ENCODE measurements around the gene UMPS.

The UMPS gene

GRCh38 chr3:124695369-124695768 lies 34.9 kb upstream of the UMPS start:
- Histone ChIP-seq H3K36me3 (ENCODE audit: control insufficient read depth in 2 of 2, insufficient read depth in 2 of 2, low read length in 2 of 2) (no peaks in the 10 kb centered on the region), H3K4me1 (ENCODE audit: control insufficient read depth in 2 of 2, insufficient read depth in 2 of 2, low read length in 2 of 2) (peaks cover 0 to 3% of the 10 kb centered on the region in 2 donors), H3K9ac (ENCODE audit: low read depth in 1 of 2, low read length in 2 of 2) (no peak overlapping the region), H3K27me3 (ENCODE audit: control insufficient read depth in 2 of 2, insufficient read depth in 2 of 2, low read length in 2 of 2) (no peaks in the 10 kb centered on the region), H3K27ac (ENCODE audit: low read depth in 2 of 2, low read length in 2 of 2) (no peak overlapping the region), H3K4me3 (ENCODE audit: low read length in 2 of 2) (no peak overlapping the region), H3K9me3 (ENCODE audit: control insufficient read depth in 2 of 2, low read length in 2 of 2) (no peaks in the 10 kb centered on the region)

- Histone ChIP-seq H3K27ac (ENCODE audit: low read depth in 2 of 2, low read length in 2 of 2) (no peak overlapping the region), H3K4me3 (ENCODE audit: low read length in 2 of 2) (no peak overlapping the region), H3K36me3 (ENCODE audit: control insufficient read depth in 2 of 2, insufficient read depth in 2 of 2, low read length in 2 of 2) (no peaks in the 10 kb centered on the region), H3K4me1 (ENCODE audit: control insufficient read depth in 2 of 2, insufficient read depth in 2 of 2, low read length in 2 of 2) (peaks cover 0 to 3% of the 10 kb centered on the region in 2 donors), H3K27me3 (ENCODE audit: control insufficient read depth in 2 of 2, insufficient read depth in 2 of 2, low read length in 2 of 2) (no peaks in the 10 kb centered on the region), H3K9me3 (ENCODE audit: control insufficient read depth in 2 of 2, low read length in 2 of 2) (no peaks in the 10 kb centered on the region), H3K9ac (ENCODE audit: low read depth in 1 of 2, low read length in 2 of 2) (no peak overlapping the region)
These were observed 34.2 kb upstream of the UMPS start for GRCh38 chr3:124696006-124696405.

- no peaks in the 10 kb centered on the region for H3K27me3 ChIP-seq (ENCODE audit: control insufficient read depth in 2 of 2, insufficient read depth in 2 of 2, low read length in 2 of 2)
- H3K4me1 ChIP-seq (ENCODE audit: control insufficient read depth in 2 of 2, insufficient read depth in 2 of 2, low read length in 2 of 2) = peaks cover 0 to 3% of the 10 kb centered on the region in 2 donors
- H3K27ac ChIP-seq (ENCODE audit: low read depth in 2 of 2, low read length in 2 of 2) = no peak overlapping the region
- no peak overlapping the region for H3K9ac ChIP-seq (ENCODE audit: low read depth in 1 of 2, low read length in 2 of 2)
- no peaks in the 10 kb centered on the region for H3K36me3 ChIP-seq (ENCODE audit: control insufficient read depth in 2 of 2, insufficient read depth in 2 of 2, low read length in 2 of 2)
- H3K9me3 ChIP-seq (ENCODE audit: control insufficient read depth in 2 of 2, low read length in 2 of 2) = no peaks in the 10 kb centered on the region
- no peak overlapping the region for H3K4me3 ChIP-seq (ENCODE audit: low read length in 2 of 2)
These were observed 33.0 kb upstream of the UMPS start for GRCh38 chr3:124697302-124697701.

- Histone ChIP-seq H3K9me3 (ENCODE audit: control insufficient read depth in 2 of 2, low read length in 2 of 2) (no peaks in the 10 kb centered on the region), H3K27ac (ENCODE audit: low read depth in 2 of 2, low read length in 2 of 2) (no peak overlapping the region), H3K27me3 (ENCODE audit: control insufficient read depth in 2 of 2, insufficient read depth in 2 of 2, low read length in 2 of 2) (no peaks in the 10 kb centered on the region), H3K9ac (ENCODE audit: low read depth in 1 of 2, low read length in 2 of 2) (no peak overlapping the region), H3K4me1 (ENCODE audit: control insufficient read depth in 2 of 2, insufficient read depth in 2 of 2, low read length in 2 of 2) (peaks cover 0 to 3% of the 10 kb centered on the region in 2 donors), H3K36me3 (ENCODE audit: control insufficient read depth in 2 of 2, insufficient read depth in 2 of 2, low read length in 2 of 2) (no peaks in the 10 kb centered on the region), H3K4me3 (ENCODE audit: low read length in 2 of 2) (no peak overlapping the region)
These were observed 32.1 kb upstream of the UMPS start for GRCh38 chr3:124698030-124698770.

DNA sequence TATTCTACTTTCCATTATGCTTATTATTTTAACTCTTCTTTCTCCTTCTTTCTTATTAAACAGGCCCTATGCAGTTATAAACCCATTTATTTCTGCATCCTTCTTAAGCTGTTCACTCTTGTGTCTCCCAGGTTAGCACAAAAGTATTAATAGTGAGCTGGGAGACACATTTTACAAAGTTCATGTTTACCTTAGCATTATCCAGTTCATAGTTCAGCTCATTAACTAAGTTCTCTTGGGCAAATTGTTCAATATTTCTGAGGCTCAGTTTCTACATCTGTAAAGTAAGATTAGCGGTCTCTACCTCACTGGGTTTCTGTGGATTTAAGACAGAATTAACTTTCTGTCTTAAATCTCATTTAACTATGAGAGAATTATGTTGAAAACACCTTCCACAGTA lies 31.2 kb upstream of the UMPS start:
- Histone ChIP-seq H3K9ac (ENCODE audit: low read depth in 1 of 2, low read length in 2 of 2) (no peak overlapping the region), H3K27me3 (ENCODE audit: control insufficient read depth in 2 of 2, insufficient read depth in 2 of 2, low read length in 2 of 2) (no peaks in the 10 kb centered on the region), H3K9me3 (ENCODE audit: control insufficient read depth in 2 of 2, low read length in 2 of 2) (no peaks in the 10 kb centered on the region), H3K4me1 (ENCODE audit: control insufficient read depth in 2 of 2, insufficient read depth in 2 of 2, low read length in 2 of 2) (peaks cover 0 to 3% of the 10 kb centered on the region in 2 donors), H3K36me3 (ENCODE audit: control insufficient read depth in 2 of 2, insufficient read depth in 2 of 2, low read length in 2 of 2) (no peaks in the 10 kb centered on the region), H3K4me3 (ENCODE audit: low read length in 2 of 2) (no peak overlapping the region), H3K27ac (ENCODE audit: low read depth in 2 of 2, low read length in 2 of 2) (no peak overlapping the region)

DNA sequence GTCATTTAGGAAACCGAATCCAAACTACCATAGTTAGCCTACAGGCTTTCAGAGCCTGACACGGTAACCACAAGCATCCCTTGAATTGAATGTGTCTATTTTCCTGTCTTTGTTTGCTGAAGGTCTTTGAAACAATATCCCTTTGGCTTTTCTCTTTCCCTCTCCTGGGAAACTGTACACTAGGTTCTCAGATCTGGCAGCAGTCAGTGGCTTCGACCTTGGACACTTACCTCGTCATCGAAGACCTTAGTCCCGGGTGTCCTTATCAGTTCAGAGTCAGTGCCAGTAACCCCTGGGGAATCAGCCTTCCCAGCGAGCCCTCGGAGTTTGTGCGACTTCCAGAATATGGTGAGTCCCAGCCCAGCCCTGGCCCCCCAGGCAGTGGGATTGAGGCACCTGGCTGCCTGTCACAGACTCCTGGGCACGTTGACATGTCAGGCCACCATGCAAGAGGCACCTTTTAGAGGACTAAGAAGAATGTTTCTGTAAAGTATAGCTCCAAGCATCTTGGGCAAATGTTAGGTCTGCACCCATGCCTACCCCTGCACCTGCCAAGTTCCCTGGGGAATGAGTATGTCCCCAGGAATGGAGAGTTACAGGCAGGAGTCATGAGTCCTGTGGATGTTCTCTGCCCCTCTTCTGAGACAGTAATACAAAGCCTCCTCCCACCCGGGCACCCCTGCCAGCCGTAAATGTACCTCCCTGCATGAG lies 30.4 kb upstream of the UMPS start:
- Histone ChIP-seq H3K36me3 (ENCODE audit: control insufficient read depth in 2 of 2, insufficient read depth in 2 of 2, low read length in 2 of 2) (no peaks in the 10 kb centered on the region), H3K4me1 (ENCODE audit: control insufficient read depth in 2 of 2, insufficient read depth in 2 of 2, low read length in 2 of 2) (peaks cover 0 to 3% of the 10 kb centered on the region in 2 donors), H3K27me3 (ENCODE audit: control insufficient read depth in 2 of 2, insufficient read depth in 2 of 2, low read length in 2 of 2) (no peaks in the 10 kb centered on the region), H3K27ac (ENCODE audit: low read depth in 2 of 2, low read length in 2 of 2) (no peak overlapping the region), H3K4me3 (ENCODE audit: low read length in 2 of 2) (no peak overlapping the region), H3K9me3 (ENCODE audit: control insufficient read depth in 2 of 2, low read length in 2 of 2) (no peaks in the 10 kb centered on the region), H3K9ac (ENCODE audit: low read depth in 1 of 2, low read length in 2 of 2) (no peak overlapping the region)

DNA sequence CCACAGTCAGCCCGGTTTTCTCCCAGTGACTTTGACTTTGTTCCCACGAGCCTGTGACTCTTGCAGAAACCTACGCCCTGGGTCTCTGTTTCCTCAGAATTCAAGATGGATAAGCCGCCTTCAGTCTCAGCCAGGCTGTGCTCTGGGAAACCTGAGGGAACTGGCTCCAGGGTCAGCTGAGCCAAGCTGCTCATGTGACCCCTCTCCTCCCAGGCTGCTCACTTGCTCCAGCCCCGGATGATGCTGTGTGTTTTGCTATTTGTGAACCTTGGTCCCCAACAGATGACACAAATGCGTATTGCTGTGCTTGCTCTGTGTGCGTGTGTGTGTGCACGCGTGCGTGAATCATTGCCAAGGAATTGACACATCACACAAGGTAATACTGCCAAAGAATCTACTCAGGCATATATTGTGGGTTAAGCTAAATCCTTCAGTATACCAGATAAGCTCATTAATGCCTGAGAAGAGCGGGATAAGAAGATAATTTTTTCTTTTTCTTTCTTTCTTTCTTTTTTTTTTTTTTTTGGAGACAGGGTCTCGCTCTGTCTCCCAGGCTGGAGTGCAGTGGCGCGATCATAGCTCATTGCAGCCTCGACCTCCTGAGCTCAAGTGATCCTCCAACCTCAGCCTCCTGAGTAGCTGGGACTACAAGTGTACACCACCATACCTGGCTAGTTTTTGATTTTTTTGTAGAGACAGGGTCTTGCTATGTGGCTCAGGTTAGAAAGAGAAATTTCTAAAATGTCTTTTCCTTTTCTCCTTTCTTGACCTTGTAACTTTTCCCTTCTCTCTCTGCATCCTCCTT lies 29.2 kb upstream of the UMPS start:
- H3K27me3 ChIP-seq (ENCODE audit: control insufficient read depth in 2 of 2, insufficient read depth in 2 of 2, low read length in 2 of 2) = no peaks in the 10 kb centered on the region

GRCh38 chr3:124701687-124702086 lies 28.6 kb upstream of the UMPS start:
- Histone ChIP-seq H3K4me1 (ENCODE audit: control insufficient read depth in 2 of 2, insufficient read depth in 2 of 2, low read length in 2 of 2) (peaks cover 0 to 3% of the 10 kb centered on the region in 2 donors), H3K4me3 (ENCODE audit: low read length in 2 of 2) (no peak overlapping the region), H3K36me3 (ENCODE audit: control insufficient read depth in 2 of 2, insufficient read depth in 2 of 2, low read length in 2 of 2) (no peaks in the 10 kb centered on the region), H3K9ac (ENCODE audit: low read depth in 1 of 2, low read length in 2 of 2) (no peak overlapping the region), H3K27me3 (ENCODE audit: control insufficient read depth in 2 of 2, insufficient read depth in 2 of 2, low read length in 2 of 2) (no peaks in the 10 kb centered on the region), H3K9me3 (ENCODE audit: control insufficient read depth in 2 of 2, low read length in 2 of 2) (no peaks in the 10 kb centered on the region), H3K27ac (ENCODE audit: low read depth in 2 of 2, low read length in 2 of 2) (no peak overlapping the region)

More for the DNA sequence above, 29.2 kb upstream of the UMPS start:
- Histone ChIP-seq H3K27ac (ENCODE audit: low read depth in 2 of 2, low read length in 2 of 2) (no peak overlapping the region), H3K36me3 (ENCODE audit: control insufficient read depth in 2 of 2, insufficient read depth in 2 of 2, low read length in 2 of 2) (no peaks in the 10 kb centered on the region), H3K4me3 (ENCODE audit: low read length in 2 of 2) (no peak overlapping the region), H3K4me1 (ENCODE audit: control insufficient read depth in 2 of 2, insufficient read depth in 2 of 2, low read length in 2 of 2) (peaks cover 0 to 3% of the 10 kb centered on the region in 2 donors), H3K9ac (ENCODE audit: low read depth in 1 of 2, low read length in 2 of 2) (no peak overlapping the region), H3K9me3 (ENCODE audit: control insufficient read depth in 2 of 2, low read length in 2 of 2) (no peaks in the 10 kb centered on the region)

DNA sequence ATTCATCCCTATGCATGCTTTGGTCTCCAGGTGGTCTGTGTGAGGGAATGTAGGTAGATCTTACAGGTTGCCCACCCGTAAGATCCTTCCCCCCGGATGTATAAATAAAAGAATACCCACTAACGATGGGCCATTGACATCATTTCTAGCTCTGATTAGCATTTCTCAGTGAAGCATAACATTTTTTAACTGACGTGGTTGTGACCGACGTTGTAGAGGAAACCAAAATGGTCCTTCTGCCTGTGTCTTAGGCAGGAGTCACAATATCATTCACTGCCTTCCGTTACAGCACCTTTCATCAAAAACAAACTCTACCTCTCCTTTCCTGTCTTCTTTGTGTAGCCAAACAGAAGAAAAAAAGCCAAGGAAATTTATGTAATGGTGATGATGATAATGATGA lies 27.3 kb upstream of the UMPS start:
- peaks cover 0 to 3% of the 10 kb centered on the region in 2 donors for H3K4me1 ChIP-seq (ENCODE audit: control insufficient read depth in 2 of 2, insufficient read depth in 2 of 2, low read length in 2 of 2)
- no peaks in the 10 kb centered on the region for H3K27me3 ChIP-seq (ENCODE audit: control insufficient read depth in 2 of 2, insufficient read depth in 2 of 2, low read length in 2 of 2)
- H3K9ac ChIP-seq (ENCODE audit: low read depth in 1 of 2, low read length in 2 of 2) = no peak overlapping the region
- no peaks in the 10 kb centered on the region for H3K36me3 ChIP-seq (ENCODE audit: control insufficient read depth in 2 of 2, insufficient read depth in 2 of 2, low read length in 2 of 2)
- H3K4me3 ChIP-seq (ENCODE audit: low read length in 2 of 2) = no peak overlapping the region
- H3K27ac ChIP-seq (ENCODE audit: low read depth in 2 of 2, low read length in 2 of 2) = no peak overlapping the region
- H3K9me3 ChIP-seq (ENCODE audit: control insufficient read depth in 2 of 2, low read length in 2 of 2) = no peaks in the 10 kb centered on the region

DNA sequence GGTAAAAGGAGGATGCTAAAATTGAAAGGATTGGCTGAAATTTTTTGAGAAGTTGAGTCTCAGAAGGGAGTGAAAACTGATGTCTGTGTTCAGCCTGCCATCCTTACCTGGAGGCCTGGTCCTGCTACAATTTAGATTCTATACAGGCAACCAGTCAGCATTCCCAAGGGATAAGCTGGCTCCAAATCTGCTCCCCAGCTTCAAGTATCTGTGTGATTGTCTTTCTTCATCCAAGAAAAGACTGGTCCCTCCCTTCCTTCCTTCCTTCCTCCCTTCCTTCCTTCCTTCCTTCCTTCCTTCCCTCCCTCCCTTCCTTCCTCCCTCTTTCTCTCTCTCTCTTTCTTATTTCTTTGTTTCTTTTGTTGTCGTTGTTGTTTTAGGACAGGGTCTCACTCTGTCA lies 24.7 kb upstream of the UMPS start:
- Histone ChIP-seq H3K9me3 (ENCODE audit: control insufficient read depth in 2 of 2, low read length in 2 of 2) (no peaks in the 10 kb centered on the region), H3K27me3 (ENCODE audit: control insufficient read depth in 2 of 2, insufficient read depth in 2 of 2, low read length in 2 of 2) (no peaks in the 10 kb centered on the region), H3K4me1 (ENCODE audit: control insufficient read depth in 2 of 2, insufficient read depth in 2 of 2, low read length in 2 of 2) (no peaks in the 10 kb centered on the region), H3K9ac (ENCODE audit: low read depth in 1 of 2, low read length in 2 of 2) (no peak overlapping the region), H3K4me3 (ENCODE audit: low read length in 2 of 2) (no peak overlapping the region), H3K36me3 (ENCODE audit: control insufficient read depth in 2 of 2, insufficient read depth in 2 of 2, low read length in 2 of 2) (no peaks in the 10 kb centered on the region), H3K27ac (ENCODE audit: low read depth in 2 of 2, low read length in 2 of 2) (no peak overlapping the region)

Measured in mucosa of rectum (tissue), 2 donors.